Colonic mucosa (tissue), 4 donors: ENCODE results near the gene PRPF38A. TPM values are rescaled to one million over a fixed set of nuclear protein-coding genes. Genes with fewer than 3 reads are reported as not detected.
A peak's percentile ranks its signal among the peaks of the same experiment; 100 is the strongest.

Source experiments
- DNase-seq: peaks from one replicate; pipeline ENCODE4 v3.0.0-alpha.2; 2020
- H3K27ac ChIP-seq: fragments of 200-600 bp; one replicate; pipeline ENCODE4 v1.8.0; 2021
- H3K27me3 ChIP-seq: fragments of 200-600 bp; one replicate; pipeline ENCODE4 v1.8.0; 2021
- H3K36me3 ChIP-seq: fragments of 200-600 bp; one replicate; pipeline ENCODE4 v1.8.0; 2021
- H3K4me1 ChIP-seq: fragments of 200-600 bp; one replicate; pipeline ENCODE4 v1.8.0; 2021; ENCODE audit warnings: mild to moderate bottlenecking
- H3K4me3 ChIP-seq: fragments of 200-600 bp; one replicate; pipeline ENCODE4 v1.8.0; 2021
- H3K9ac ChIP-seq, 2 donors: one replicate each; pipeline ENCODE4 v1.7.0; 2013; ENCODE audit warnings: control low read depth in 2 of 2, low read depth in 2 of 2, low read length in 2 of 2
- H3K9me3 ChIP-seq: fragments of 200-600 bp; one replicate; pipeline ENCODE4 v1.8.0; 2021
- CTCF ChIP-seq: fragments of 200-600 bp; IDR thresholded peaks from one replicate; pipeline ENCODE4 v1.8.0; 2022; ENCODE audit warnings: antibody characterized with exemption, mild to moderate bottlenecking
- intact Hi-C: fragments of 100-400 bp; cut with DNase I; formaldehyde crosslinking; loops from one replicate; pipeline ENCODE4 v1.14.1; 2022
- total RNA-seq, 2 donors: library from RNA; stranded (reverse); fragmentation: NEBNext Ultra II Directional in 1 of 2; extraction: Animal tissue kit (Norgen Biotek cat#: 25700) in 1 of 2; gene quantifications; one replicate each; pipeline ENCODE4 v1.2.1, GENCODE V29; 2021
- donor health status: healthy.
- donor health status: DM: no; HTN: no; CAD: no.
- donor health status: DM: no; HTN: no; CAD: no.

The PRPF38A gene
- total RNA-seq, 2 donors from 2014 or later = 56.7 to 61.4 TPM

- TF ChIP-seq CTCF = no peak
- Histone ChIP-seq H3K4me3 (peak overlapping the region; percentile 81), H3K27ac (peak overlapping the region; percentile 92), H3K9me3 (no peaks in the 10 kb centered on the region), H3K4me1 (peaks cover 4% of the 10 kb centered on the region), H3K27me3 (no peaks in the 10 kb centered on the region), H3K36me3 (no peaks in the 10 kb centered on the region), H3K9ac (peak overlapping the region; percentile 45 to 97)
- peak; percentile 61 for DNase-seq
- intact Hi-C loops = no loop called here
These were observed 761 bp upstream of the PRPF38A start for GRCh38 chr1:52403566-52404115.

- DNase-seq = no peak
- Histone ChIP-seq H3K27me3 (no peaks in the 10 kb centered on the region), H3K4me1 (peaks cover 4% of the 10 kb centered on the region), H3K27ac (peak overlapping the region; percentile 92), H3K4me3 (peak overlapping the region; percentile 81), H3K9ac (peak overlapping the region; percentile 84 to 97), H3K36me3 (no peaks in the 10 kb centered on the region), H3K9me3 (no peaks in the 10 kb centered on the region)
- intact Hi-C loops = no loop called here
- TF ChIP-seq CTCF = no peak
These were observed 555 bp downstream of the PRPF38A start for GRCh38 chr1:52404975-52405338.

GRCh38 chr1:52413410-52413989 is 9.1 kb downstream of the PRPF38A start:
- H3K36me3 ChIP-seq = peaks cover 29% of the 10 kb centered on the region
- no peak overlapping the region for H3K4me3 ChIP-seq
- DNase-seq = peak; percentile 72
- TF ChIP-seq CTCF = no peak
- intact Hi-C loops = no loop called here
- H3K9me3 ChIP-seq = no peaks in the 10 kb centered on the region
- no peaks in the 10 kb centered on the region for H3K27me3 ChIP-seq
- H3K4me1 ChIP-seq = no peaks in the 10 kb centered on the region
- peak overlapping the region; percentile 67 for H3K27ac ChIP-seq
- H3K9ac ChIP-seq = peak overlapping the region in 1 of 2 donors; percentile 54

- DNase-seq = no peak
- Histone ChIP-seq H3K36me3 (peaks cover 34% of the 10 kb centered on the region), H3K27ac (no peak overlapping the region), H3K9me3 (no peaks in the 10 kb centered on the region), H3K9ac (no peak overlapping the region), H3K27me3 (no peaks in the 10 kb centered on the region), H3K4me3 (no peak overlapping the region), H3K4me1 (no peaks in the 10 kb centered on the region)
- intact Hi-C loops = no loop called here
- TF ChIP-seq CTCF = no peak
These were observed 10.5 kb downstream of the PRPF38A start for GRCh38 chr1:52414942-52415341.

GRCh38 chr1:52416811-52417210 is 12.4 kb downstream of the PRPF38A start:
- no peak for DNase-seq

More at GRCh38 chr1:52416811-52417210, 12.4 kb downstream of the PRPF38A start:
- Histone ChIP-seq H3K27ac (no peak overlapping the region), H3K9me3 (no peaks in the 10 kb centered on the region), H3K4me1 (no peaks in the 10 kb centered on the region), H3K9ac (no peak overlapping the region), H3K36me3 (peaks cover 21% of the 10 kb centered on the region), H3K4me3 (no peak overlapping the region), H3K27me3 (no peaks in the 10 kb centered on the region)
- intact Hi-C loops = no loop called here
- no peak for TF ChIP-seq CTCF
